Osteocyte (in vitro differentiated cells): Measurements from ENCODE around the gene GRAMD2B. TPM values are rescaled to one million over a fixed set of nuclear protein-coding genes. Genes with fewer than 3 reads are reported as not detected.
"Not testable (repeated sequence)": the region's sequence is repeated elsewhere in the genome, so short reads cannot be mapped to it uniquely, and the experiment has no call there.

ENCODE experiments used
- DNase-seq: peaks from one replicate; pipeline ENCODE4 v3.0.0; 2021; ENCODE audit warnings: mixed read lengths; ENCODE audit not compliant: unreplicated experiment; ENCODE audit errors: extremely low spot score
- H3K27ac Mint-ChIP-seq: one replicate; pipeline ENCODE4 v1.8.0; 2021; ENCODE audit warnings: mild to moderate bottlenecking, mixed read lengths; ENCODE audit not compliant: unreplicated experiment
- H3K27me3 Mint-ChIP-seq: one replicate; pipeline ENCODE4 v1.8.0; 2021; ENCODE audit warnings: mixed read lengths; ENCODE audit not compliant: unreplicated experiment
- H3K36me3 Mint-ChIP-seq: one replicate; pipeline ENCODE4 v1.8.0; 2021; ENCODE audit warnings: mixed read lengths; ENCODE audit not compliant: unreplicated experiment
- H3K4me1 Mint-ChIP-seq: one replicate; pipeline ENCODE4 v1.8.0; 2021; ENCODE audit warnings: mixed read lengths; ENCODE audit not compliant: unreplicated experiment
- H3K4me3 Mint-ChIP-seq: one replicate; pipeline ENCODE4 v1.8.0; 2021; ENCODE audit warnings: mild to moderate bottlenecking, moderate library complexity, mixed read lengths; ENCODE audit not compliant: unreplicated experiment
- H3K9me3 Mint-ChIP-seq: one replicate; pipeline ENCODE4 v1.8.0; 2021; ENCODE audit warnings: mixed read lengths; ENCODE audit not compliant: unreplicated experiment
- CTCF ChIP-seq: fragments of 200-600 bp; sonication (generic); IDR thresholded peaks from 2 replicates; pipeline ENCODE4 v1.5.0; 2021; ENCODE audit warnings: antibody characterized with exemption, mild to moderate bottlenecking, moderate library complexity
- total RNA-seq: library from RNA; stranded (reverse); gene quantifications from 2 replicates; pipeline ENCODE4 v1.2.1, GENCODE V29; 2021

The GRAMD2B gene
- total RNA-seq, 1 donor from 2014 or later = 93.7 TPM

- no peak for TF ChIP-seq CTCF
- H3K4me3 Mint-ChIP-seq = no peak overlapping the region
- H3K9me3 Mint-ChIP-seq = no peaks in the 10 kb centered on the region
- peaks cover 61% of the 10 kb centered on the region for H3K4me1 Mint-ChIP-seq
- no peaks in the 10 kb centered on the region for H3K36me3 Mint-ChIP-seq
- peak; percentile 54 for DNase-seq
- no peaks in the 10 kb centered on the region for H3K27me3 Mint-ChIP-seq
- H3K27ac Mint-ChIP-seq = peak overlapping the region; percentile 76
Measured at GRCh38 chr5:126514558-126515141, 91.4 kb downstream of the GRAMD2B start.

GRCh38 chr5:126515337-126515736 is 92.1 kb downstream of the GRAMD2B start:
- H3K4me1 Mint-ChIP-seq = peaks cover 62% of the 10 kb centered on the region
- DNase-seq = no peak

GRCh38 chr5:126516133-126516532 is 92.9 kb downstream of the GRAMD2B start:
- Mint-ChIP-seq H3K9me3 (no peaks in the 10 kb centered on the region), H3K27ac (peak overlapping the region; percentile 81), H3K36me3 (no peaks in the 10 kb centered on the region), H3K4me1 (peaks cover 65% of the 10 kb centered on the region), H3K4me3 (no peak overlapping the region), H3K27me3 (no peaks in the 10 kb centered on the region)
- no peak for TF ChIP-seq CTCF
- no peak for DNase-seq

More at GRCh38 chr5:126515337-126515736, 92.1 kb downstream of the GRAMD2B start:
- no peak overlapping the region for H3K4me3 Mint-ChIP-seq
- TF ChIP-seq CTCF = no peak
- no peaks in the 10 kb centered on the region for H3K36me3 Mint-ChIP-seq
- H3K27me3 Mint-ChIP-seq = no peaks in the 10 kb centered on the region
- peak overlapping the region; percentile 81 for H3K27ac Mint-ChIP-seq
- no peaks in the 10 kb centered on the region for H3K9me3 Mint-ChIP-seq

- Mint-ChIP-seq H3K9me3 (no peaks in the 10 kb centered on the region), H3K27ac (peak overlapping the region; percentile 81), H3K4me1 (peaks cover 68% of the 10 kb centered on the region), H3K27me3 (no peaks in the 10 kb centered on the region), H3K4me3 (no peak overlapping the region), H3K36me3 (no peaks in the 10 kb centered on the region)
- no peak for TF ChIP-seq CTCF
- DNase-seq = no peak
Measured at GRCh38 chr5:126516852-126517251, 93.6 kb downstream of the GRAMD2B start.

GRCh38 chr5:126519223-126519622 is 96.0 kb downstream of the GRAMD2B start:
- Mint-ChIP-seq H3K4me1 (peaks cover 71% of the 10 kb centered on the region), H3K27ac (peak overlapping the region; percentile 87)
- H3K27me3 Mint-ChIP-seq, H3K4me3 Mint-ChIP-seq, H3K9me3 Mint-ChIP-seq, H3K36me3 Mint-ChIP-seq: not testable (repeated sequence)
- peak; percentile 36 for DNase-seq
